Purkinje cell (primary cell): ENCODE measurements around the gene CCDC88C. TPM values are rescaled to one million over a fixed set of nuclear protein-coding genes. Genes with fewer than 3 reads are reported as not detected.

Source experiments
- polyA plus RNA-seq: library from polyadenylated mRNA; unstranded; fragments of >200 nt; fragmentation: Nextera tagmentation; gene quantifications from 2 replicates; pipeline ENCODE4 v1.2.1, GENCODE V29; 2014

CCDC88C gene
- polyA plus RNA-seq: 0.17 and 0.41 TPM in 2 replicates

GRCh38 chr14:91417120-91417982 is at the start of gene CCDC88C:
Gene CCDC88C, minus strand, starts transcription at chr14:91417820. Its CDS starts 130 bp downstream, at chr14:91417690.

GRCh38 chr14:91244501-91244901 is 173.1 kb downstream of the CCDC88C start, which contains the start of gene GPR68:
Gene GPR68, minus strand, starts transcription at chr14:91244704. Its CDS starts 9,654 bp downstream, at chr14:91235050.

Other genes starting within 250 kb of the CCDC88C start
- gene GPR68, start 173.1 kb downstream of the CCDC88C start, polyA plus RNA-seq: 0.57 and 0.87 TPM in 2 replicates
- gene PPP4R3A, start 92.5 kb upstream of the CCDC88C start, polyA plus RNA-seq: 10.4 and 10.6 TPM in 2 replicates